SK-N-MC (cell line): Measurements from ENCODE around the gene ZFX.
"Not testable (repeated sequence)": the region's sequence is repeated elsewhere in the genome, so short reads cannot be mapped to it uniquely, and the experiment has no call there.

Source experiments
- DNase-seq: peaks from one replicate; pipeline ENCODE4 v3.0.0-alpha.2; 2011; ENCODE audit warnings: low read depth, low spot score
- H3K27ac ChIP-seq: fragments of 200-600 bp; sonication (generic); 2 replicates; pipeline ENCODE4 v1.5.1; 2016; ENCODE audit warnings: mixed run types
- H3K36me3 ChIP-seq: fragments of 200-600 bp; sonication (generic); 2 replicates; pipeline ENCODE4 v1.6.1; 2017; ENCODE audit warnings: antibody characterized with exemption, low read length, mixed read lengths; ENCODE audit not compliant: insufficient read depth
- H3K4me3 ChIP-seq: fragments of 200-600 bp; sonication (generic); 2 replicates; pipeline ENCODE4 v1.5.1; 2016
- H3K9ac ChIP-seq: fragments of 200-600 bp; sonication (generic); 2 replicates; pipeline ENCODE4 v1.8.0; 2017; ENCODE audit warnings: mixed run types, mixed read lengths; ENCODE audit not compliant: insufficient read length
- H3K9me3 ChIP-seq: fragments of 200-600 bp; sonication (generic); 2 replicates; pipeline ENCODE4 v1.6.1; 2017; ENCODE audit warnings: low read depth, mild to moderate bottlenecking, antibody characterized with exemption, low read length, moderate library complexity, mixed read lengths
- EZH2 ChIP-seq: fragments of 200-600 bp; sonication (generic); IDR thresholded peaks from one replicate; pipeline ENCODE4 v1.6.1; 2017; ENCODE audit warnings: antibody characterized with exemption
- FOXP2 ChIP-seq: optimal IDR thresholded peaks from 2 replicates; pipeline ENCODE3; 2011; ENCODE audit warnings: mild to moderate bottlenecking, moderate library complexity; ENCODE audit not compliant: insufficient read depth; ENCODE audit errors: extremely low read length, control extremely low read depth
- POLR2AphosphoS5 ChIP-seq: IDR thresholded peaks from 2 replicates; pipeline ENCODE4 v1.6.1; 2012; ENCODE audit warnings: mild to moderate bottlenecking, low read depth, low read length, borderline replicate concordance

The ZFX gene

DNA sequence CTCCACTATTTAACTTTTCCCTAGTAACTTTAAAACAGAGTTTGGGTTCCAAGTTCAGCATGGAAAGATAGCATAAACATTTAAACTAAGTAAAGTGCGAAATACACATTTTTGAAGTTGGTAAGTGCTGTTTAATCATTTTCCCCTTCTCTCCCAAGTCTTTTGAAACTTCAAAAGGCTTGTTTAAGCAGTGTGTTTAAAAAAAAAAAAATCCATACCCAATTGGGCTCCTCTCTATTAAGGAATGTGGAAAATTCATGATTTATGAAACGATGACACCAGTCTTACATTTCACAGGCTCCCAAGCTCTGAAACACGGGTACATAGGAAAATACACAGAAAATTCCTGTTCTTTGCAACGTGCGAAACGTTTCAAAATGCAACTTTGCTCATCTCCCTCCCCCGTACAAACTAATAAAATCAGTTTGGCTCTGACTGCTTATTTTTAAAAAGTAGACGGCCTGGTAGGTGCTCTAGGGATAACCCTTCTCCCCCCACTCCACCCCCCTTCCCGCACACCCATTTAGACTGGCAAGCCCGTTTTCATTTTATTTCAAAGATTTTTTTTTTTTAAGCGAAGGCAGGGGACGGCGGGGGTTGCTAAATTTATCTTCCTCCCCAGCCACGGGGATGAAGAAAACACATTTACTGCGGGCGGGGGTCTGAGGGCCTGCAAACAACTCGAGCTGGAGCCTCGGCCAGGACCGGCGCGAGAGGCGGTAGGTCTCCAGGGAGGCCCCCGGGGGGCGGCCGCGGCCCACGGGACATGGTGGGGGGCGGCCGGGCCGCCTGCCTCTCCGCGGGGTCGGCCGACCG, 786 bp upstream of the ZFX start:
- TF ChIP-seq FOXP2 (no peak), POLR2AphosphoS5 (peak; percentile 23; the same call in 1 of the 2 replicates), EZH2 (no peak)
- H3K9ac ChIP-seq: peak overlapping the region; percentile 97
- no peaks in the 10 kb centered on the region for H3K9me3 ChIP-seq
- H3K27ac ChIP-seq: peak overlapping the region; percentile 98
- peak overlapping the region; percentile 89 for H3K4me3 ChIP-seq
- peaks cover 21% of the 10 kb centered on the region for H3K36me3 ChIP-seq
- DNase-seq: peak; percentile 66

DNA sequence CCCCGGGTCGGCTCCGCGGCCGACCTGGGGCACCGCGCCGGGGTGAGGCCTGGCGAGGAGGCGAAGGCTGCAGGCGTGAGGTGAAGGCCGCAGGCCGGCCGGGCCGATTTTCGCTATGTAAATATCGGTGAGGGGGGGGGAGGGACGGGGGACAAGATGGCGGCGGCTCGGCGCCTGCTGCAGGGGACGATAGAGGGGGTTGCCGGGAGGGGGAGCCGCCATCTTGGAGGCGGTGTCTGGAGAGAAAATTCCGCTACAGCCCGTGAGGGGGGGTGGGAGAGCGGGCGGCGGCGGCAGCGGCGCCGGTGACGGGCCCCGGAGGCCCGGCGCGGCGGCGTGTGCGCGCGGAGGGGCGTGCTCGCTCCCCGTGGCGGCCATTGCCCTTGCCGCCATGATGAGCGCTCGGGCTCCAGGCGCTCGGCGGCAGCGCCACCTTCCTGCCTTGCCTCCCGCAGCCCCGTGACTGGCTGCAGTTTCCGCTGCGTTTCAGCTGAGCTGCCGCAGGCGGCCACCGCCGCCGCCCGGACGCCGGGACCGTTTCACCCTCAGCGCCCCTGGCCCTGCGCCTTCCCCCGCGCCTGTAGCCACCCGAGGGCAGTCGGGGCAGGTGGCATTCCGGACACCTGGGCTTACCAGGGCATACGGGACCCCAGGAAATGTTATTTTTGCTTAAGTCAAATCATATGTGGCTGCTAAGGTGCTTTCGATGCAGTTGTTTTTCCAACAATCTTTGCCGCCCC, 692 bp downstream of the ZFX start:
- TF ChIP-seq POLR2AphosphoS5: 0 out of 2 replicates have a peak, but pooled peaks have one; percentile 50
- TF ChIP-seq EZH2: no peak
- TF ChIP-seq FOXP2: no peak
- peak overlapping the region; percentile 89 for H3K4me3 ChIP-seq
- DNase-seq: no peak
- no peaks in the 10 kb centered on the region for H3K9me3 ChIP-seq
- H3K36me3 ChIP-seq: peaks cover 23% of the 10 kb centered on the region
- peak overlapping the region; percentile 98 for H3K27ac ChIP-seq
- H3K9ac ChIP-seq: peak overlapping the region; percentile 97

DNA sequence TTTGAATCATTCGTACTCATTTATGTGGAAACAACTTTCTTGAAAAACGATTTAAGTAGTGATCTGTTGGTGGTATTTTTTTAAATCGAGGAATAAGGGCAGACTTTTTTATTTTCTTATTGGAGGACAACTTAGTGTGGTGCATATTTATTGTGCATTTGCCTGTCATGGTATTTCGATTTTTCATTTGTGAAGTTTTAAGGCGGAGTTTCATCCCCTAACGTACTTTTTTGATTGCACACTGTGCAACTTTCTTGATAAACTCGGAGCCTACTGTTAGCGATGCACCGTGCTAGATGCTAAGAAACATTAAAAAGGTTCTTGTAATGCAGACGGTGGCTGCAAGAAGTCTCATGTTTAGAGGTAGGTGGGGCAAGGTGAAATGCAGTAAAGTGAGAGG, 1.4 kb downstream of the ZFX start:
- Histone ChIP-seq H3K27ac (peak overlapping the region; percentile 98), H3K9ac (peak overlapping the region; percentile 97), H3K36me3 (peaks cover 27% of the 10 kb centered on the region), H3K9me3 (no peaks in the 10 kb centered on the region), H3K4me3 (peak overlapping the region; percentile 89)
- no peak for TF ChIP-seq FOXP2
- TF ChIP-seq EZH2: no peak
- no peak for TF ChIP-seq POLR2AphosphoS5
- no peak for DNase-seq

DNA sequence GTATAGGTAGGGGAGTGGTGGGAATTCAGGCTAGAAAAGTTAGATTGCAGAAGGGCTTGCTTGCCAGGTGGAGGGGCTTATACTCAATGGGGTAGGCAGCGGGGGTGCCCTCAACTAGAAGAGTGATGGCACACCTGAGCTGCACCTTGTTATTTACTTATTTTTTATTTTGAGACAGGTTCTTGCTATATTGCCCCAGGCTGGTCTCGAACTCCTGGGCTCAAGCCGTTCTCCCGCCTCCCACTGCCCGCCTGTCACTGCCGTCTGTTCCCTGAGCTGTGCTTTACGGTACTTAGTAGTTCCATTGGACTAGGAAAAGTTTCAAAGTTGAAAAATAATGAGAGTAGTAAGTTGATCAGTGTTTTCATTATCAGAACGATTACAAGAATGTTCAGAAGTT, 2.0 kb downstream of the ZFX start:
- Histone ChIP-seq H3K27ac (no peak overlapping the region), H3K36me3 (peaks cover 27% of the 10 kb centered on the region), H3K9ac (peak overlapping the region; percentile 97), H3K9me3 (no peaks in the 10 kb centered on the region), H3K4me3 (peak overlapping the region; percentile 89)
- no peak for TF ChIP-seq FOXP2
- DNase-seq: no peak

DNA sequence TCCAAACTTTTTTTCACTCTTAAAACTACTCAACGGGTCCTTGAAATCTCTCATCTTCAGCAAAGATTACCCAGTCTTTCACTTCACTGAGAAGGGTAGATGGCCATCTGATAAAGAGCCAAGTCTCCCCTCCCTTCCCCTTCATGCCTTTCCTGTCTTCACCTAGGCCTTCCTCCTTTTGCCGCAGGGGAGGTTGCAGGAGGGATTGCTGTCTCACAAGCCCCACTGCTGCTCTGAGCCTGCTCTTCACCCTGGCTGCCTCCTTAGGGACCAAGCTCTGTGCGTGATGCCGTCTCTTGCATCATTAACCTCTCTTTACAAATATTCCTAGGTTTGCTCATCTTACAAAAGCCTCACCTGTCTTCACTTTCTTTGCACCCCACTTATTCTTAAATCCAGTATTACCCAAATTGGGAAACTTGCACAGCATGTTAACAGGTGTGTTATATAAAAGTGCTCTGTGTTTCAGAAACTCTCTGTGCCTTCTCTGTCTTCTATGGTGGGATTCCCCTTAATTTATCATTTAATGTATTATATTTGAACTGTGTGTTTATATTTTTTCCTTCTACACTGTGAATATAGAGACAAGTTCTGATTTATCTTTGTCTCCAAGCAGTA, 3.8 kb downstream of the ZFX start:
- Histone ChIP-seq H3K9me3 (no peaks in the 10 kb centered on the region), H3K4me3 (peak overlapping the region; percentile 21), H3K9ac (no peak overlapping the region), H3K36me3 (peaks cover 34% of the 10 kb centered on the region), H3K27ac (peak overlapping the region; percentile 38; the same call in 1 of the 2 replicates)
- no peak for DNase-seq
- TF ChIP-seq FOXP2: no peak
- no peak for TF ChIP-seq POLR2AphosphoS5
- TF ChIP-seq EZH2: no peak

DNA sequence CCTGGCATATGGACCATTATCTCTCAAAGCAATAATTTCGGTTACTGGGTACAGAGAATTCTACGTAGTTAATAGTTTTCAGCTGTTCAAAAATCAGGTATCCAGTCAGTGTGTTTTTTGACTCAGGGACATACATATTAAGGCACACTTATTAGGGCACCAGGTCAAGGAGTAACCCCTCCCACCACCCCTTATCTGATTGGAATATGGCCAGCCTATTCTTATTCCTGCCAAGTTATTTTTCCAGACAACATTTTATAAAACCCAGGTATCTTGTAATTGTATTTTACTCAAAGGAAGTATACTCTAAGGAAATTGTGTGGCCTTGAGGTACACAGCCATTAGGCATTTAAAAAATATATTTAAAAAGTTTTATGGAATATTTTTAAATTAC, 4.3 kb downstream of the ZFX start:
- no peak for TF ChIP-seq POLR2AphosphoS5
- TF ChIP-seq EZH2: no peak
- TF ChIP-seq FOXP2: no peak
- no peak for DNase-seq
- Histone ChIP-seq H3K27ac (peak overlapping the region; percentile 27), H3K36me3 (peaks cover 35% of the 10 kb centered on the region), H3K9me3 (no peaks in the 10 kb centered on the region), H3K9ac (no peak overlapping the region), H3K4me3 (0 out of 2 replicates have a peak overlapping the region, but pooled peaks have one; percentile 21)

DNA sequence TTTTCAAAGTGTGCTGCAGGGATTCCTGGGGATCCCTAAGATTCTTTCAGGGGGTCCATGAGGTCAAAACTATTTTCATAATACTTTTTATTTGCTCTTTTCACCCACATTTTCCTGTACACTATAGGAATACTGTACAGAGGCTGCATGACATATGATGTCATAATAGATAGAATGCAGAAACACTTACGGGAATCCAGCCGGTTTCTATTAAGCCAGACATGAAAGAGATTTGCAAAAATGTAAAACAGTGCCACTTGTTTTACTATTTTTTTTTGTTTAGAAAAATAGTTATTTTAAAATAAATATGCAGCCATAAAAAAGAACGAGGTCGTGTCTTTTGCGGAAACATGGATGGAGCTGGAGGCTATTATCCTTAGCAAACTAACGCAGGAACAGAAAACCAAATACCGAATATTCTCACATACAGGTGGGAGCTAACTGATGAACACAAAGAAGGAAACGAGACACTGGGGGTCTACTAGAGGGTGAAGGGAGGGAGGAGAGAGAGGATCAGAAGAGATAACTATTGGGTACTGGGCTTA, 5.0 kb downstream of the ZFX start:
- no peak for TF ChIP-seq POLR2AphosphoS5
- TF ChIP-seq FOXP2: no peak
- TF ChIP-seq EZH2: no peak
- peak overlapping the region; percentile 27 for H3K27ac ChIP-seq
- peak overlapping the region; percentile 16; the same call in 1 of the 2 replicates for H3K4me3 ChIP-seq
- no peak for DNase-seq
- H3K9ac ChIP-seq: peak overlapping the region; percentile 4
- H3K9me3 ChIP-seq: no peaks in the 10 kb centered on the region
- peaks cover 35% of the 10 kb centered on the region for H3K36me3 ChIP-seq

DNA sequence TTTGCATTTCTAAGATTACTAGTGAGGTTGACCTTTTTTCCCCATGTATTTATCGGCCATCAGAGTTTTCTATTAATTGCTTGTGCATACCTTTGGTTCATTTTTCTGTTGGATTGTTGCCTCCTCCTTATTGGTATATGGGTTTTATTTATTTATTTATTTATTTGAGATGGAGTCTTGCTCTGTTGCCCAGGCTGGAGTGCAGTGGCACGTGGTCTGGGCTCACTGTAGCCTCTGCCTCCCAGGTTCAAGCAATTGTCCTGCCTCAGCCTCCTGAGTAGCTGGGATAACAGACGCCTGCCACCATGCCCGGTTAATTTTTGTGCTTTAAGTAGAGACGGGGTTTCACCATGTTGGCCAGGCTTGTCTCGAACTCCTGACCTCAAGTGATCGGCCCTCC, 6.2 kb downstream of the ZFX start:
- not testable (repeated sequence) for H3K9ac ChIP-seq
- 0 out of 2 replicates have a peak overlapping the region, but pooled peaks have one; percentile 11 for H3K27ac ChIP-seq

More for the DNA sequence above, 6.2 kb downstream of the ZFX start:
- not testable (repeated sequence) for DNase-seq, H3K4me3 ChIP-seq, H3K9me3 ChIP-seq
- H3K36me3 ChIP-seq: peaks cover 35% of the 10 kb centered on the region
